B cell (primary cell): Measurements from ENCODE around the gene CFAP100. TPM values are rescaled to one million over a fixed set of nuclear protein-coding genes. Genes with fewer than 3 reads are reported as not detected.
A peak's percentile ranks its signal among the peaks of the same experiment; 100 is the strongest.

Experiments used
- ATAC-seq: fragments of 200-7000 bp; cut with Tn5 transposase; one replicate; pipeline ENCODE4 v1.10.0; 2021; ENCODE audit warnings: low read depth, mild to moderate bottlenecking, moderate number of reproducible peaks, moderate library complexity
- CTCF ChIA-PET: fragments of 350-600 bp; sonication (Branson Sonifier 250); formaldehyde crosslinking; loops from one replicate; lab custom pipeline; 2021; ENCODE audit warnings: antibody characterized with exemption, inconsistent platforms; lab: Charles Lee
- POLR2A ChIA-PET: fragments of 350-600 bp; sonication (Branson Sonifier 250); formaldehyde crosslinking; loops from one replicate; lab custom pipeline; 2021; ENCODE audit warnings: antibody characterized with exemption; lab: Charles Lee
- DNase-seq: peaks from one replicate; pipeline ENCODE4 v3.0.0; 2013
- H2AFZ ChIP-seq: 2 replicates; pipeline ENCODE4 v1.6.1; 2012; ENCODE audit warnings: mild to moderate bottlenecking, low read depth, low read length; ENCODE audit not compliant: insufficient read depth, poor library complexity, severe bottlenecking
- H3K27ac ChIP-seq, 2 donors: 1 replicate in 1 of 2; 2 replicates in 1 of 2; pipeline ENCODE4 v1.5.1; 2012 to 2013; ENCODE audit warnings: low read length in 2 of 2, mild to moderate bottlenecking in 2 of 2, moderate library complexity in 1 of 2
- H3K27me3 ChIP-seq, 4 experiments: fragments of 200-600 bp in 1 of 4; sonication (generic) in 1 of 4; replicated peaks in 1 of 4; 1 replicate in 2 of 4; 2 replicates in 2 of 4; pipeline versions ENCODE4 v1.6.1 to v1.7.0; 2013 to 2016; ENCODE audit warnings: low read length in 3 of 4, mild to moderate bottlenecking in 2 of 4, mixed read lengths in 1 of 4, moderate library complexity in 1 of 4; ENCODE audit not compliant: insufficient read depth in 4 of 4, control insufficient read depth in 3 of 4; ENCODE audit errors: control extremely low read depth in 1 of 4
- H3K36me3 ChIP-seq, 2 experiments: replicated peaks in 1 of 2; 1 replicate in 1 of 2; 2 replicates in 1 of 2; pipeline versions ENCODE4 v1.6.1 to v1.7.1; 2013; ENCODE audit warnings: low read length in 1 of 2; ENCODE audit not compliant: insufficient read depth in 2 of 2, control insufficient read depth in 1 of 2; ENCODE audit errors: control extremely low read depth in 1 of 2, extremely low read depth in 1 of 2
- H3K4me1 ChIP-seq, 2 donors: fragments of 200-600 bp in 1 of 2; sonication (generic) in 1 of 2; 1 replicate in 1 of 2; 2 replicates in 1 of 2; pipeline versions ENCODE4 v1.5.1 to v1.6.1; 2013 to 2017; ENCODE audit warnings: low read length in 2 of 2; ENCODE audit not compliant: control insufficient read depth in 2 of 2, insufficient read depth in 2 of 2
- H3K4me2 ChIP-seq: replicated peaks from 2 replicates; pipeline ENCODE3; 2012; ENCODE audit warnings: mild to moderate bottlenecking, low read depth, low read length; ENCODE audit not compliant: poor library complexity, severe bottlenecking
- H3K4me3 ChIP-seq, 5 experiments: fragments of 200-600 bp in 1 of 5; sonication (generic) in 1 of 5; 1 replicate in 3 of 5; 2 replicates in 2 of 5; pipeline versions ENCODE4 v1.5.1 to v1.7.0; 2011 to 2016; ENCODE audit warnings: low read length in 4 of 5, mild to moderate bottlenecking in 4 of 5, low read depth in 2 of 5, control low read depth in 1 of 5, moderate library complexity in 1 of 5; ENCODE audit not compliant: insufficient read depth in 1 of 5; ENCODE audit errors: control extremely low read depth in 1 of 5, extremely low read depth in 1 of 5
- H3K79me2 ChIP-seq: fragments of 200-600 bp; sonication (generic); one replicate; pipeline ENCODE4 v1.6.0; 2016; ENCODE audit warnings: low read length; ENCODE audit not compliant: control insufficient read depth, insufficient read depth
- H3K9ac ChIP-seq: fragments of 200-600 bp; sonication (generic); 2 replicates; pipeline ENCODE4 v1.6.1; 2017; ENCODE audit warnings: mild to moderate bottlenecking, low read length, moderate library complexity
- H3K9me3 ChIP-seq, 3 donors: one replicate each; pipeline versions ENCODE4 v1.6.1 to v1.7.1; 2013; ENCODE audit warnings: low read length in 2 of 3; ENCODE audit not compliant: control insufficient read depth in 2 of 3, insufficient read depth in 1 of 3; ENCODE audit errors: control extremely low read depth in 1 of 3
- H4K20me1 ChIP-seq: 2 replicates; pipeline ENCODE4 v1.6.0; 2012; ENCODE audit warnings: mild to moderate bottlenecking, low read length; ENCODE audit not compliant: insufficient read depth, control insufficient read depth, poor library complexity, severe bottlenecking
- H3K27ac Mint-ChIP-seq: one replicate; pipeline ENCODE4 v1.8.0; 2021; ENCODE audit warnings: mixed read lengths
- H3K27me3 Mint-ChIP-seq: one replicate; pipeline ENCODE4 v1.8.0; 2021; ENCODE audit warnings: mixed read lengths
- H3K4me1 Mint-ChIP-seq: one replicate; pipeline ENCODE4 v1.8.0; 2021; ENCODE audit warnings: mixed read lengths
- H3K4me3 Mint-ChIP-seq: one replicate; pipeline ENCODE4 v1.8.0; 2021; ENCODE audit warnings: mixed read lengths
- H3K9me3 Mint-ChIP-seq: one replicate; pipeline ENCODE4 v1.8.0; 2022; ENCODE audit warnings: mixed read lengths; ENCODE audit not compliant: insufficient read depth
- EZH2 ChIP-seq: IDR thresholded peaks from 2 replicates; pipeline ENCODE4 v1.6.1; 2012; ENCODE audit warnings: borderline replicate concordance, low read depth, mild to moderate bottlenecking, moderate library complexity, low read length; ENCODE audit not compliant: insufficient read depth, poor library complexity, severe bottlenecking
- WGBS: methylation state at CpG from one replicate; pipeline ENCODE4 v1.1.5; 2013; ENCODE audit warnings: missing lambda C conversion rate; ENCODE audit not compliant: insufficient coverage; 5-methylcytosine and 5-hydroxymethylcytosine counted together
- intact Hi-C: fragments of 100-400 bp; cut with micrococcal nuclease; formaldehyde crosslinking; loops from one replicate; pipeline ENCODE4 v1.10.0; 2022
- polyA plus RNA-seq: library from polyadenylated mRNA; depleted of rRNA; stranded (reverse); fragments of >200 nt; gene quantifications from 2 replicates; pipeline ENCODE4 v1.2.3, GENCODE V29; 2012
- total RNA-seq, 2 donors: library from RNA; stranded (reverse); fragments of 120-200 nt in 1 of 2; gene quantifications; 1 replicate in 1 of 2; 2 replicates in 1 of 2; pipeline versions ENCODE4 v1.2.3 to v1.2.4, GENCODE V29; 2013 to 2022
- TF ChIP-seq, protein P1 (sequence below): fragments of 200-600 bp; IDR thresholded peaks from one replicate; pipeline ENCODE4 v1.8.0; 2022; ENCODE audit warnings: antibody characterized with exemption, mild to moderate bottlenecking

Gene CFAP100
- total and polyA plus RNA-seq, 2 donors (not counting 1 experiment from before 2014, with no cell fraction given), result not detected

GRCh38 chr3:126474498-126475412, 80.0 kb downstream of the CFAP100 start:
- peak overlapping the region; percentile 50 for H2AFZ ChIP-seq
- H3K27ac Mint-ChIP-seq, result peak overlapping the region; percentile 91
- ChIA-PET POLR2A (interaction anchor here (0.6 kb wide), 1 partner anchor 117 kb away, joined by 4 read pairs; no protein-coding TSS in a partner anchor), CTCF (no interaction called here)
- DNase-seq (peak; percentile 64), ATAC-seq (no peak)
- H3K9me3 Mint-ChIP-seq, result no peaks in the 10 kb centered on the region
- intact Hi-C loops, result loop anchor here (2.0 to 10.0 kb wide), 5 partner anchors 392 to 1578 kb away; partner anchors contain the start of genes MCM2, OSBPL11, SEC61A1 and SLC41A3
- peaks cover 48% of the 10 kb centered on the region for H3K79me2 ChIP-seq
- H3K27ac ChIP-seq, result peak overlapping the region; percentile 48 to 73
- H3K4me1 Mint-ChIP-seq, result peaks cover 42% of the 10 kb centered on the region
- peak overlapping the region; percentile 45 to 76 (median 65) for H3K4me3 ChIP-seq
- H3K9ac ChIP-seq, result peak overlapping the region; percentile 77
- H3K4me1 ChIP-seq, result peaks cover 35 to 39% of the 10 kb centered on the region in 2 donors
- peaks cover 7 to 34% of the 10 kb centered on the region in 2 experiments for H3K36me3 ChIP-seq
- H4K20me1 ChIP-seq, result peaks cover 40% of the 10 kb centered on the region
- WGBS, result 11% methylated on average over 72 of the region's 72 CpGs
- no peaks in the 10 kb centered on the region for H3K27me3 ChIP-seq
- H3K4me2 ChIP-seq, result peak overlapping the region; percentile 96
- H3K27me3 Mint-ChIP-seq, result no peaks in the 10 kb centered on the region
- peaks cover 0 to 7% (median 0%) of the 10 kb centered on the region in 3 donors for H3K9me3 ChIP-seq
- TF ChIP-seq, protein P1, sequence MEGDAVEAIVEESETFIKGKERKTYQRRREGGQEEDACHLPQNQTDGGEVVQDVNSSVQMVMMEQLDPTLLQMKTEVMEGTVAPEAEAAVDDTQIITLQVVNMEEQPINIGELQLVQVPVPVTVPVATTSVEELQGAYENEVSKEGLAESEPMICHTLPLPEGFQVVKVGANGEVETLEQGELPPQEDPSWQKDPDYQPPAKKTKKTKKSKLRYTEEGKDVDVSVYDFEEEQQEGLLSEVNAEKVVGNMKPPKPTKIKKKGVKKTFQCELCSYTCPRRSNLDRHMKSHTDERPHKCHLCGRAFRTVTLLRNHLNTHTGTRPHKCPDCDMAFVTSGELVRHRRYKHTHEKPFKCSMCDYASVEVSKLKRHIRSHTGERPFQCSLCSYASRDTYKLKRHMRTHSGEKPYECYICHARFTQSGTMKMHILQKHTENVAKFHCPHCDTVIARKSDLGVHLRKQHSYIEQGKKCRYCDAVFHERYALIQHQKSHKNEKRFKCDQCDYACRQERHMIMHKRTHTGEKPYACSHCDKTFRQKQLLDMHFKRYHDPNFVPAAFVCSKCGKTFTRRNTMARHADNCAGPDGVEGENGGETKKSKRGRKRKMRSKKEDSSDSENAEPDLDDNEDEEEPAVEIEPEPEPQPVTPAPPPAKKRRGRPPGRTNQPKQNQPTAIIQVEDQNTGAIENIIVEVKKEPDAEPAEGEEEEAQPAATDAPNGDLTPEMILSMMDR, result no peak
- TF ChIP-seq EZH2, result no peak
- peak overlapping the region; percentile 89 for H3K4me3 Mint-ChIP-seq
